Medulla oblongata (tissue), 1 donor: ENCODE measurements around the gene KIF5C.

Experiments used
- DNase-seq: peaks from one replicate; pipeline ENCODE4 v3.0.0-alpha.2; 2015; ENCODE audit errors: extremely low spot score

The KIF5C gene

GRCh38 chr2:149041482-149041881 lies 166.5 kb downstream of the KIF5C start:
- DNase-seq: no peak

GRCh38 chr2:149042881-149043280 lies 167.9 kb downstream of the KIF5C start:
- no peak for DNase-seq

DNA sequence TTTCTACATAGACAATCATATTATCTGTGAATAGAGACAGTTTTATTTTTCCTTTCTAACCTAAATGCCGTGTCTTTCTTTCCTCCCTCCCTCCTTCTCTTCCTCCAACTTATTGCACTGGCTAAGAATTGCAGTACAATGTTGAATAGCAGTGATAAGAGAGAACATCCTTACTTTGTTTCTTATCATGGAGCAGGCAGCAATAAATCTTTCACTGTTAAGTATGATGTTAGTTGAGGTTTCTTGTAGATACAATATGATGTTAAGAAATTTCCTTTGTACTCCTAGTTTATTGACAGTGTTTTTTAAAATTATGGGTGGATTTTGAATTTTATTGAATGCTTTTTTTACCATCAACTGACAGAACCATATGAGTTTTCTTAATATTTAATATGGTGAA lies 169.5 kb downstream of the KIF5C start:
- no peak for DNase-seq

GRCh38 chr2:149047118-149047517 lies 172.1 kb downstream of the KIF5C start:
- no peak for DNase-seq

GRCh38 chr2:149049142-149049541 lies 174.1 kb downstream of the KIF5C start:
- DNase-seq: no peak

DNA sequence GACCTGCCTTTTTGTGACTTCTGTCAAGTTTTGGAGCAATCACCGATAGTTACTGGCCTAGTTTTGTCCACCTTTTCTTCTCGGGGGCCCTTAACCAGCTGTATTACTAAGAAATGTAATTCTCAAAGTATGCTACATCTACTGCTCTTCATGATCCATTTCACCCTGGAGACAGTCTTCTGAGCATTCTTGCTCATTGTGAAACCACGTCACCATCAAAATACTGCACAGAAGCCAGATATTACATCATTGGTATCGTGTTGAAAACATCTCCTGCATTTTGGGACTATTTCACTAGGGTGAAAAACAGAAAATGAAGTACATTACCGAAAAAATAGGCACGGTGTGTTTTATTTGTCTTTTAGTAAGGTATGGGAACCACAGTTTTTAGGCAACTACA lies 175.2 kb downstream of the KIF5C start:
- no peak for DNase-seq

- no peak for DNase-seq
These were observed 180.7 kb downstream of the KIF5C start for GRCh38 chr2:149055751-149056150.

- no peak for DNase-seq
These were observed 181.7 kb downstream of the KIF5C start for GRCh38 chr2:149056541-149057255.

- DNase-seq: no peak
These were observed 182.4 kb downstream of the KIF5C start for GRCh38 chr2:149057401-149057800.

DNA sequence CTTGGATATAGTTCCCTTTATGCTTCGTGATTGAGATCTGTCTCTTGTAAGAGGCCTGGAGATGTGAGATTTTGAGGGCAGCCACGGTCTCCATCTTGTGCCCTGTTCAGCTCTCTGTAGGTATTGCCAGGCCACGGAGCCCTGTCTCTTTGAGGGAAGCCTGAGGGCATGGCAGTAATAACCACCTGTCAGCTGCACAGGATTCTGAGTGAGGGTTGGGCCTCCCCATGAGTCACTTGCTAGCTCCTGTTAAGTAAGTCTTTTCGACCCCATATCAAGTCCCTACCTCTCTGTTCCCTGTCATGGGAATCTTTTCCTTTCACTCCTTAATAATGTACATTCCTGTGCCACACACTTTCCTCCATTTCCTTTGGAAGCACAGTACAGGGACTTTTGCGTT lies 183.9 kb downstream of the KIF5C start:
- DNase-seq: no peak

- DNase-seq: no peak
These were observed 184.8 kb downstream of the KIF5C start for GRCh38 chr2:149059822-149060221.

- DNase-seq: no peak
These were observed 186.2 kb downstream of the KIF5C start for GRCh38 chr2:149061133-149061745.

DNA sequence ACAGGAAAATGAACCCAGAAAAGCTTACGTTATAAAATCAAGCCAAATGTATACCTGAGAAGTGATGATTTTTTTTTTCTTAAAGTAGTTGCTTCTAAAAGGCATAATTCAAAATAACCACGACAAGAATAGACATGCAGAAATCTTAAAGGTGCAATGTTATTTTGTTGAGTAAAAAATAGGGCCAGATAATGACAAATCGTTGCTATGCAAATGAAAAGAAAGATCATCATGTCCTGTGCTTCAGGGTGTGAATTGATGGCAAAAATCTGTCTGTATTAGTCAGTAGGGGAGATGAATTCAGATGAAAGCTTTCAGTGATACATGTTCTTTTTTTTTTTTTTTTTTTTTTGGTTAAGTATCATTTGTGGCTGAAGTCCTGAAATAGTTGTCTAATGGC lies 187.5 kb downstream of the KIF5C start:
- no peak for DNase-seq

DNA sequence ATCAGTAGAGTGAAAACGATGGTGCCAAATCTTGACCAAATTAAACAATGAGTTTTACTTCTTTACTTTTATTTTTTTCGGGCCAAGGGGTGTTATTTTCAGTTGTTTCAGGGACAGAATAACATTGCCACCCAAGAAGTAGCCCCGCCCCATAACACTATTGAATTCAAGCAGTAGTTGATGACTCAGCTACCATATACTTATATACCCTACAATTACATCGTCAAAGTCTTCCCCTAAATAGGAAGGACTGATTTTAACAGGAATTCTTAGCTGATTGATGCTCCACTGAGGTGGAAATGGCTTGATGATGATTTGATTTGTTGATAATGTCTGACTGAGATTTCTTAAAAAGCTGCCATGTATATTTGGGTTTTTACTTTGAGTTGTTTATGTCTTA lies 188.2 kb downstream of the KIF5C start:
- no peak for DNase-seq

- DNase-seq: no peak
These were observed 189.4 kb downstream of the KIF5C start for GRCh38 chr2:149064365-149064841.

DNA sequence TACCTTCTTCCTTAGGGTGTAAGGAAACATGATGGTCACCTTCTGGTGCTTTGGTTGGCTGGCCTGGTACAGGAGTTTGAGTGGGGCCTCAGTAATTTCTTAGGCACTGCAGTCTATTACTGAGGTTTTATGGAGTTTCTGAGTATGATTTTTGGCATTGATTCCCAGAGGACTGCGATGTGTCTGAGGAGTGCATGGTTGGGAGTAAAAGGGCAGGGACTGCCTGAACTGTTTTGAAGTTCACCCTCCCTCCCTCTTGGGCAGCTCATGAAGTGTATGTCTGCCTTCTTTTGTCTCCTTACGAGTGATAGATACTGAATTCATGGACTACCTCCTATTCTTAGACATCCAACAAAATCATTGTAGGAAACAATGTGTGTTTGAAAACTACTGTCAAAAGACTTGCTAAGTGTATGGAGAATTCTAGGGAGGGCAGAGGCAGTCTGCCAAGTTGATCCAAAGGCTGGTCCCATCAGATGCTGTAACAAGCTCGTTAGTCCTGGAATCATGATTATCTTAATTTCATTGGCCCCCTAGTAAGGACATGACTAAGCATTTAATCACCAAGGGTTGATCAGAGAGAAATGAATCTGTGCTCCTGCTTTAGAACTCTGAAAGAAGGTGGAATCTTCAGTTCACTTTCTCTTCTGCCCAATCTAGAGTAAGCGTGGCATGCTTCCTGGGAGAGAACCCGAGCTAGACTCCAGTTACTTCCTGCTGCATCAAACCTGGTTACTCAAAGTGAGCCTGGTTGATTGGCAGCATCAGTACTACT lies 190.0 kb downstream of the KIF5C start:
- no peak for DNase-seq

GRCh38 chr2:149068225-149068995 lies 193.4 kb downstream of the KIF5C start:
- DNase-seq: no peak

DNA sequence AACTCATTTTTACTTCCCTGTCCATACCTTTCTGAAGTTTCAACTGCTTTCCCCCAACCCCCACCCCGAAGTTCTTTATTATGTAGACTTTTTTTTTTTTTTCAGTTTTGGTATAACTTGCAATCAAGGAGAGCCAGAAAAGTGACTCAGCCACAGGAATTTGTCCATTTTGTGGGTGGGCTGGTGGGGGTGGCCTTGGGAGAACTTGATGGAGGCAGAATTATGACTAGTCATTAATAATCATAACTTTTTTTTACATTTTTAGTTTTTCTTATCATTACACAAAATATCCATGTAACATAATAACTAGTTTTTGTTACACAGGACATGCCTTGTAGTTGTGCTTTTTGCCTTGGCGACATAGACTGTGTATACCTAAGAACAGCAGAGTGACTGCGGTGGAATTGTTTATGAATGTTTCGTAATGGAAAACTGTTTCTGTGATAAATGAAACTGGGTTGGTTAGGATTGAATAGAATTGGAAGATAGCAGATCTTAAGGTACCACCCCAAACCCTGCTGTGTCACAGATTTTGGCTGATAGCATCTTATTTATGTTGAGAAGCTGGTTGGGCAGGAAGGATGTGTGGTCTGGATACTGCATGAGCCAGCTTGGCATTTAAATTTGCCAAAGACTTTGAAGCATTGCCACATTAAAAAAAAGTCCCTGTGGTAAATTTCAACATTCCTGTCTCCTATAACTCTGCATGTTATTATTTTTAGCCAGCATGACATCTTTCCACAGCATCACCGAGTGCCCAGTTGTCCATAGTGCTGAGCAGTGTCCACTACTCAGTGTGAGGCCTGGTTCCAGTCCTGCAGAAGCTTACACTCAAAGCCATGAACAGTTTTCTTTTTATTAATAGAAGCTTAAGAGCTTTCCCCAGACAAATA lies 194.2 kb downstream of the KIF5C start:
- DNase-seq: no peak

DNA sequence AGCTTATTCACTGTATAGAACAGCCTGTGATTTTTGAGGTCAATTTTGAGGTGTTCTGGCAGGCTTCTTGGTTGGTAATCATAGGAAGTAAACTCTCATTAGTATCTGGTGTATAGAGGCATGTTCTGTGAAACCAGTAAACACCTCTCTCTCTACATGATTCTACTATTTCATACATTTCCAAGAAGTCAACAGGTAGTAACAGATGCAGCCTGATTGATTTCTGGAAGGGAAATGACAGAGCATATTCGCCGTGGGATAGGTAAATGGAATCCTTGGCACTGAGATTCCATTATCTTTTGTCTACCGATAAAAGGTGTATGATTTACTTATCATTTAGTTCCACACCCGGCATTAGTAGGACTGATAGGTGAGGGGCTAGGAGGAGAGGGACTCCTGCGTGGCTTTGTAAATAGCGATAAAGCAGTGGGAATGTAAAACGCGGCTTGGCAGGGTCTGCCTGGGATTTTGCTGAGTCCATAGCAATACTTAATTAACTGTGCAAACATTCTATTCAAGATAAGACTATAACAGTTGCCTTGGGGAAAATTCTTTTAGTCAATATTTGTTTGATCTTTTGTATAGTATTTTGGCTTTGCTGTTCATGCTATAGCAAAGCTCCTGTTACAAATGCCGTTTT lies 195.8 kb downstream of the KIF5C start:
- no peak for DNase-seq

- DNase-seq: no peak
These were observed 200.1 kb downstream of the KIF5C start for GRCh38 chr2:149075105-149075504.
